Activated CD8-positive, alpha-beta memory T cell treated with anti-CD3 and anti-CD28 coated beads for 24 hours (primary cell): Measurements from ENCODE around the gene HSCB.
A peak's percentile ranks its signal among the peaks of the same experiment; 100 is the strongest.
"Not testable (repeated sequence)": the region's sequence is repeated elsewhere in the genome, so short reads cannot be mapped to it uniquely, and the experiment has no call there.

ENCODE experiments used
- DNase-seq: peaks from one replicate; pipeline ENCODE4 v3.0.0-alpha.2; 2020

HSCB gene

GRCh38 chr22:28741785-28742561 lies at the start of gene HSCB, which contains the start of gene CHEK2:
HSCB (plus strand) TSS chr22:28742039; CDS start chr22:28742096, 57 bp downstream.
CHEK2 (minus strand) TSS chr22:28741820; CDS start chr22:28734721, 7,099 bp downstream.
- DNase-seq: peak; percentile 95

- DNase-seq: not testable (repeated sequence)
Measured at GRCh38 chr22:28693041-28693760, 48.6 kb upstream of the HSCB start.

GRCh38 chr22:28702891-28703290 lies 38.9 kb upstream of the HSCB start:
- DNase-seq: no peak

- DNase-seq: no peak
Measured at GRCh38 chr22:28703436-28703835, 38.4 kb upstream of the HSCB start.

- DNase-seq: no peak
Measured at GRCh38 chr22:28706845-28707244, 35.0 kb upstream of the HSCB start.

GRCh38 chr22:28710107-28710506 lies 31.7 kb upstream of the HSCB start:
- no peak for DNase-seq

GRCh38 chr22:28710576-28711191 lies 31.2 kb upstream of the HSCB start:
- no peak for DNase-seq

GRCh38 chr22:28711341-28711740 lies 30.5 kb upstream of the HSCB start:
- no peak for DNase-seq

GRCh38 chr22:28711820-28712777 lies 29.7 kb upstream of the HSCB start:
- no peak for DNase-seq

- DNase-seq: no peak
Measured at GRCh38 chr22:28714043-28714628, 27.7 kb upstream of the HSCB start.

- DNase-seq: no peak
Measured at GRCh38 chr22:28715611-28716010, 26.2 kb upstream of the HSCB start.

GRCh38 chr22:28716686-28717085 lies 25.2 kb upstream of the HSCB start:
- no peak for DNase-seq

- no peak for DNase-seq
Measured at GRCh38 chr22:28718044-28718443, 23.8 kb upstream of the HSCB start.

- no peak for DNase-seq
Measured at GRCh38 chr22:28728002-28728401, 13.8 kb upstream of the HSCB start.

GRCh38 chr22:28728621-28729313 lies 13.1 kb upstream of the HSCB start:
- no peak for DNase-seq

GRCh38 chr22:28730179-28730578 lies 11.7 kb upstream of the HSCB start:
- DNase-seq: no peak

- DNase-seq: no peak
Measured at GRCh38 chr22:28734393-28734792, 7.4 kb upstream of the HSCB start.

- DNase-seq: no peak
Measured at GRCh38 chr22:28736301-28737155, 5.3 kb upstream of the HSCB start.

- DNase-seq: no peak
Measured at GRCh38 chr22:28737701-28738100, 4.1 kb upstream of the HSCB start.

- DNase-seq: not testable (repeated sequence)
Measured at GRCh38 chr22:28738876-28739275, 3.0 kb upstream of the HSCB start.
